HL-60 (cell line): ENCODE results near the gene ANKRD26.
"Not testable (repeated sequence)": the region's sequence is repeated elsewhere in the genome, so short reads cannot be mapped to it uniquely, and the experiment has no call there.

Source experiments
- DNase-seq, 2 experiments: peaks; one replicate each; pipeline ENCODE4 v3.0.0-alpha.2; 2010 to 2020; ENCODE audit warnings: low read depth in 1 of 2, low spot score in 1 of 2
- H3K27ac ChIP-seq: fragments of 250-450 bp; sonication (Bioruptor Pico); replicated peaks from 2 replicates; pipeline ENCODE4 v1.5.1; 2020; ENCODE audit warnings: mild to moderate bottlenecking, moderate library complexity
- H3K27me3 ChIP-seq: fragments of 250-450 bp; sonication (Bioruptor Pico); 2 replicates; pipeline ENCODE4 v1.5.1; 2021; ENCODE audit warnings: mild to moderate bottlenecking, moderate library complexity; ENCODE audit not compliant: insufficient read depth, poor library complexity, severe bottlenecking
- H3K4me3 ChIP-seq: replicated peaks from 2 replicates; pipeline ENCODE4 v1.5.1; 2011; ENCODE audit warnings: mild to moderate bottlenecking, control low read depth, low read length; ENCODE audit not compliant: insufficient read depth
- GABPA ChIP-seq: IDR thresholded peaks from 2 replicates; pipeline ENCODE4 v1.6.1; 2012; ENCODE audit warnings: low read depth
- POLR2AphosphoS5 ChIP-seq: IDR thresholded peaks from 2 replicates; pipeline ENCODE4 v1.6.1; 2012; ENCODE audit warnings: low read depth
- SPI1 ChIP-seq: IDR thresholded peaks from 2 replicates; pipeline ENCODE4 v1.6.1; 2012; ENCODE audit warnings: low read depth, mild to moderate bottlenecking, borderline replicate concordance
- TF ChIP-seq, protein P1 (sequence below): IDR thresholded peaks from 2 replicates; pipeline ENCODE4 v1.6.1; 2012; ENCODE audit warnings: low read depth; ENCODE audit not compliant: insufficient replicate concordance
- TF ChIP-seq, protein P2 (sequence below): IDR thresholded peaks from one replicate; pipeline ENCODE4 v1.5.1; 2011; ENCODE audit warnings: low read length, control low read depth, inconsistent platforms; ENCODE audit not compliant: insufficient read depth

ANKRD26 gene

DNA sequence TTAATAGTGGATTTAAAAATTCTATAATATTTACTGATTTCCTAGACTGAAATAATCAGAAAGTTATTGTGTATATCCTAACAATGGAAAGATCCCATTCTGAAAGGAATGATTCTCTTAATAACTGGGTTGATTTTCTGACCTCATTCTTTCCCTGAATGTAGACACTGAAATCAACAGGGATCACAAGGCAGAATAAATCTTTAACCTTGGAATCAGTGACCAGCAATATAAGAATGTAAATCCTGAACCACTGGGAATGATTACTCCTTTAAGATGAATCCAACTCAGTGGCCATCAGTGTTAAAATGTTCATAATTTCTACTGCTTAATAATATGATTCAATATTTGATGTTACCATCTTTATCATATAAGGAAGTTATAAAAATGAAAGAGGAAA lies 47.6 kb downstream of the ANKRD26 start:
- H3K27me3 ChIP-seq = no peaks in the 10 kb centered on the region
- DNase-seq = no peak
- no peak overlapping the region for H3K27ac ChIP-seq
- no peak overlapping the region for H3K4me3 ChIP-seq
- TF ChIP-seq SPI1 = no peak
- TF ChIP-seq GABPA = no peak
- TF ChIP-seq, protein P1, sequence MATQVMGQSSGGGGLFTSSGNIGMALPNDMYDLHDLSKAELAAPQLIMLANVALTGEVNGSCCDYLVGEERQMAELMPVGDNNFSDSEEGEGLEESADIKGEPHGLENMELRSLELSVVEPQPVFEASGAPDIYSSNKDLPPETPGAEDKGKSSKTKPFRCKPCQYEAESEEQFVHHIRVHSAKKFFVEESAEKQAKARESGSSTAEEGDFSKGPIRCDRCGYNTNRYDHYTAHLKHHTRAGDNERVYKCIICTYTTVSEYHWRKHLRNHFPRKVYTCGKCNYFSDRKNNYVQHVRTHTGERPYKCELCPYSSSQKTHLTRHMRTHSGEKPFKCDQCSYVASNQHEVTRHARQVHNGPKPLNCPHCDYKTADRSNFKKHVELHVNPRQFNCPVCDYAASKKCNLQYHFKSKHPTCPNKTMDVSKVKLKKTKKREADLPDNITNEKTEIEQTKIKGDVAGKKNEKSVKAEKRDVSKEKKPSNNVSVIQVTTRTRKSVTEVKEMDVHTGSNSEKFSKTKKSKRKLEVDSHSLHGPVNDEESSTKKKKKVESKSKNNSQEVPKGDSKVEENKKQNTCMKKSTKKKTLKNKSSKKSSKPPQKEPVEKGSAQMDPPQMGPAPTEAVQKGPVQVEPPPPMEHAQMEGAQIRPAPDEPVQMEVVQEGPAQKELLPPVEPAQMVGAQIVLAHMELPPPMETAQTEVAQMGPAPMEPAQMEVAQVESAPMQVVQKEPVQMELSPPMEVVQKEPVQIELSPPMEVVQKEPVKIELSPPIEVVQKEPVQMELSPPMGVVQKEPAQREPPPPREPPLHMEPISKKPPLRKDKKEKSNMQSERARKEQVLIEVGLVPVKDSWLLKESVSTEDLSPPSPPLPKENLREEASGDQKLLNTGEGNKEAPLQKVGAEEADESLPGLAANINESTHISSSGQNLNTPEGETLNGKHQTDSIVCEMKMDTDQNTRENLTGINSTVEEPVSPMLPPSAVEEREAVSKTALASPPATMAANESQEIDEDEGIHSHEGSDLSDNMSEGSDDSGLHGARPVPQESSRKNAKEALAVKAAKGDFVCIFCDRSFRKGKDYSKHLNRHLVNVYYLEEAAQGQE = no peak
- no peak for TF ChIP-seq POLR2AphosphoS5
- TF ChIP-seq, protein P2, sequence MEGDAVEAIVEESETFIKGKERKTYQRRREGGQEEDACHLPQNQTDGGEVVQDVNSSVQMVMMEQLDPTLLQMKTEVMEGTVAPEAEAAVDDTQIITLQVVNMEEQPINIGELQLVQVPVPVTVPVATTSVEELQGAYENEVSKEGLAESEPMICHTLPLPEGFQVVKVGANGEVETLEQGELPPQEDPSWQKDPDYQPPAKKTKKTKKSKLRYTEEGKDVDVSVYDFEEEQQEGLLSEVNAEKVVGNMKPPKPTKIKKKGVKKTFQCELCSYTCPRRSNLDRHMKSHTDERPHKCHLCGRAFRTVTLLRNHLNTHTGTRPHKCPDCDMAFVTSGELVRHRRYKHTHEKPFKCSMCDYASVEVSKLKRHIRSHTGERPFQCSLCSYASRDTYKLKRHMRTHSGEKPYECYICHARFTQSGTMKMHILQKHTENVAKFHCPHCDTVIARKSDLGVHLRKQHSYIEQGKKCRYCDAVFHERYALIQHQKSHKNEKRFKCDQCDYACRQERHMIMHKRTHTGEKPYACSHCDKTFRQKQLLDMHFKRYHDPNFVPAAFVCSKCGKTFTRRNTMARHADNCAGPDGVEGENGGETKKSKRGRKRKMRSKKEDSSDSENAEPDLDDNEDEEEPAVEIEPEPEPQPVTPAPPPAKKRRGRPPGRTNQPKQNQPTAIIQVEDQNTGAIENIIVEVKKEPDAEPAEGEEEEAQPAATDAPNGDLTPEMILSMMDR = no peak

DNA sequence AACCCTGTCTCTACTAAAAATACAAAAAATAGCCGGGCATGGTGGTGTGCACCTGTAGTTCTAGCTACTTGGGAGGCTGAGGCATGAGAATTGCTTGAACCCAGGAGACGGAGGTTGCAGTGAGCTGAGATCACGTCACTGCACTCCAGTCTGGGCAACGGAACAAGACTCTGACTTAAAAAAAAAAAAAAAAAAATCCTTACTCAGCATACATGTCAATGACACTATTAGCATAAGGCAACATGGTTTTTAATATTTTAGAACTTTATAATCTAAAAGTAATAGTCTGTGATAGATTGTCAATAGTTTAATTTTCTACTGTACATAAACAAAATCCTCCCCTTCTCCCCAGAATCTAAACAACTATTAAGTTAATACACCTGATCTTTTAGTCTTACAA lies 55.0 kb downstream of the ANKRD26 start:
- H3K27me3 ChIP-seq, H3K27ac ChIP-seq, H3K4me3 ChIP-seq, DNase-seq: not testable (repeated sequence)

DNA sequence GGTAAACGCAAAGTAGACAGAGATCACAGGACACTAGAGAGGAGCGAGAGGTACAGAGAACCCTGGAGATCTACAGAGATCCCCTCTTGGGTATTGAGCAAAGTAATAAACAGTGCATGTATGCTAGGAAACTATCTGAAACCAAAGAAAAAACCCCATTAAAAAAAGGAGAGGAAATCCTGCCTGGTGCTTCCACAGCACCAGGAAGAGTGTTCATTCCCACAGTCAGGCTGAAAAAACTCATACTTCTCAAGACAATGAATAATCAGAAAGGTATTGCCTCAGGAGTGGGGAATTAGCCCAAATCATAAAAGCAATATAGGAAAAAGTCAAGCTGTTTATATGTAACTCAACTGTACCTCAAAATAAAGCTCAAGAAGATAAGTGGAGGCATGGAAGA lies 59.1 kb downstream of the ANKRD26 start:
- Histone ChIP-seq H3K27ac (no peak overlapping the region), H3K27me3 (no peaks in the 10 kb centered on the region), H3K4me3 (no peak overlapping the region)
- DNase-seq = no peak
- TF ChIP-seq GABPA (no peak), POLR2AphosphoS5 (no peak), SPI1 (no peak)
- TF ChIP-seq, protein P2 = no peak
- TF ChIP-seq, protein P1 = no peak

DNA sequence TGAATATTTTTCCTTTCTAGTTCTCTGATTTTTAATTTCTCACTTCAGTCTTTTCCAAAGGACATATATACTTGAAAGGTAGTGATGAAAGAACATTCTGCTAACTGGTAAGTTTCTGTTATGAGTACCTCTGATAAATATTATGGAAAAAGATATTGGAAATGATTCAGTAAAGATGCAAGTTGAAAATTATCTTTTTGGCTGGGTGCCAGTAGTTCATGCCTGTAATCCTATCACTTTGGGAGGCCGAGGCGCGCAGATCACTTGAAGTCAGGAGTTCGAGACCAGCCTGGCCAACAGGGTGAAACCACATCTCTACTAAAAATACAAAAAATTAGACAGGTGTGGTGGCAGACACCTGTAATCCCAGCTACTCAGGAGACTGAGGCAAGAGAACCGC lies 62.1 kb downstream of the ANKRD26 start:
- TF ChIP-seq, protein P2 = no peak
- no peak for TF ChIP-seq SPI1
- TF ChIP-seq, protein P1 = no peak
- no peak overlapping the region for H3K4me3 ChIP-seq
- no peak overlapping the region for H3K27ac ChIP-seq
- no peaks in the 10 kb centered on the region for H3K27me3 ChIP-seq
- DNase-seq = no peak
